ENCODE measurements around the gene CBS.
"Not testable (repeated sequence)": the region's sequence is repeated elsewhere in the genome, so short reads cannot be mapped to it uniquely, and the experiment has no call there.

The CBS gene

GRCh38 chr21:43066690-43067089, 8.9 kb downstream of the CBS start:
- DNase-seq = not testable (repeated sequence)

- DNase-seq = not testable (repeated sequence)
Measured at GRCh38 chr21:43065991-43066390, 9.6 kb downstream of the CBS start.

GRCh38 chr21:43064265-43064917, 11.2 kb downstream of the CBS start:
- not testable (repeated sequence) for DNase-seq

GRCh38 chr21:43062955-43063664, 12.5 kb downstream of the CBS start:
- DNase-seq = not testable (repeated sequence)

- DNase-seq = not testable (repeated sequence)
Measured at GRCh38 chr21:43053112-43053511, 22.5 kb downstream of the CBS start.

GRCh38 chr21:43045876-43046821, 29.5 kb downstream of the CBS start:
- DNase-seq = not testable (repeated sequence)

GRCh38 chr21:43045165-43045875, 30.3 kb downstream of the CBS start:
- not testable (repeated sequence) for DNase-seq

GRCh38 chr21:43044547-43044946, 31.1 kb downstream of the CBS start:
- not testable (repeated sequence) for DNase-seq

- DNase-seq = not testable (repeated sequence)
Measured at GRCh38 chr21:43043291-43043690, 32.3 kb downstream of the CBS start.

GRCh38 chr21:43042169-43042568, 33.5 kb downstream of the CBS start:
- DNase-seq = not testable (repeated sequence)

GRCh38 chr21:43038659-43039044, 37.0 kb downstream of the CBS start:
- DNase-seq = not testable (repeated sequence)

- not testable (repeated sequence) for DNase-seq
Measured at GRCh38 chr21:43037918-43038658, 37.5 kb downstream of the CBS start.

GRCh38 chr21:43036889-43037288, 38.7 kb downstream of the CBS start:
- not testable (repeated sequence) for DNase-seq

- DNase-seq = no peak
Measured at GRCh38 chr21:43034826-43035225, 40.8 kb downstream of the CBS start.

GRCh38 chr21:43034101-43034500, 41.5 kb downstream of the CBS start:
- no peak for DNase-seq

- DNase-seq = no peak
Measured at GRCh38 chr21:43031121-43031619, 44.5 kb downstream of the CBS start.

GRCh38 chr21:43029785-43030184, 45.9 kb downstream of the CBS start:
- no peak for DNase-seq

GRCh38 chr21:43027846-43028731, 47.5 kb downstream of the CBS start:
- no peak for DNase-seq

- peak; percentile 40 for DNase-seq
Measured at GRCh38 chr21:43025636-43026180, 49.9 kb downstream of the CBS start.

- no peak for DNase-seq
Measured at GRCh38 chr21:43024439-43025136, 51.0 kb downstream of the CBS start.

Measured in NCI-H226 (cell line).